Right forelimb (tissue), 1 donor: Measurements from ENCODE around the gene RPS2.
A peak's percentile ranks its signal among the peaks of the same experiment; 100 is the strongest.
"Not testable (repeated sequence)": the region's sequence is repeated elsewhere in the genome, so short reads cannot be mapped to it uniquely, and the experiment has no call there.

Source experiments
- DNase-seq: peaks from one replicate; pipeline ENCODE4 v3.0.0-alpha.2; 2018

The RPS2 gene

GRCh38 chr16:1964506-1965395, at the start of gene RPS2:
RPS2 (minus strand) TSS chr16:1964826; CDS start chr16:1964625, 201 bp downstream.
- peak; percentile 99 for DNase-seq

GRCh38 chr16:2013527-2013926, 48.9 kb upstream of the RPS2 start:
- no peak for DNase-seq

DNA sequence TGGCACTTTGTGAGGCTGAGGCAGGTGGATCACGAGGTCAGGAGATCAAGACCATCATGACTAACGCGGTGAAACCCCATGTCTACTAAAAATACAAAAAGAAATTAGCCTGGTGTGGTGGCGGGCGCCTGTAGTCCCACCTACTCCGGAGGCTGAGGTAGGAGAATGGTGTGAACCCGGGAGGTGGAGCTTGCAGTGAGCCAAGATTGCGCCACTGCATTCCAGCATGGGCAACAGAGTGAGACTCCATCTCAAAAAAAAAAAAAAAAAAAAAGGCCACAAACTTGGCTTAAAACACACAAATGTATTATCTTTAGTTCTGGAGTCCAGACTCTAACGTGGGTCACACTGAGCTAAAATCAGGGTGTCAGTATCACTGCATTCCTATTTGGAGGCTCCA, 47.1 kb upstream of the RPS2 start:
- DNase-seq, result not testable (repeated sequence)

DNA sequence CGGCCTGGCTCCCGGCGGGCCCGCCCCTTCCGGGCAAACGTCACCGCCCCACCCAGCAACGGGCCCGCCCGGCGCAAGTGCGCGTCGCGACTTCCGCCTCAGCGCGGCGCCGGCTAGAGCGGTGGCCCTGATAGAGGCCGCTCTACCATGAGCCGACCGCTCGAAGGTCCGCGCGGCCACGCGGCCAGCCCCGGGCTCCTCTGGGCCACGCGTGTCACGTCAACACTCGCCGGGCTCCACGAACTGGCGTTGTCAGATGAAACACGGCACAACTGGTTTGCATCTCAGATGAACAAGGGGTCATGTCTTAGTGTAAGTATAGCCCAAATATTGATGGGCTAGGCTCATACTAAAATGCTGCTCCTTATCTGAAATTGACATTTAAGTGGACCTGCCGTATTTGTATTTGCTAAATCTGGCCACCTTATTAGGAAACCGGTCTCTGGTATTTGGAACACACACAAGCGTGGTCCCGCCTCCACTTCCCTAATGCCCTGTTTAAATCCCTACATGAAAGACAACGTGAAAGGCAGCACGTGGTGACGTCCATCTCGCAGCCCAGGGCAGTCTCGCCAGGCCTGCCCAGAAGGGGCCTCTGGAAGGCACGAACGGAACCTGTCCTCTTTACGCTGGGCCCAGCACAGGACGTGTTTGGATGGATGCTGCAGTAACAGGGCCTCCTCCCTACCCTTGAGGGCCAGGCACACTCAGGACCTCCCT, 45.3 kb upstream of the RPS2 start, which contains the start of gene ZNF598:
ZNF598 (minus strand) TSS at position 31 of the 720 bp plus-strand sequence.
- DNase-seq, result peak; percentile 89

DNA sequence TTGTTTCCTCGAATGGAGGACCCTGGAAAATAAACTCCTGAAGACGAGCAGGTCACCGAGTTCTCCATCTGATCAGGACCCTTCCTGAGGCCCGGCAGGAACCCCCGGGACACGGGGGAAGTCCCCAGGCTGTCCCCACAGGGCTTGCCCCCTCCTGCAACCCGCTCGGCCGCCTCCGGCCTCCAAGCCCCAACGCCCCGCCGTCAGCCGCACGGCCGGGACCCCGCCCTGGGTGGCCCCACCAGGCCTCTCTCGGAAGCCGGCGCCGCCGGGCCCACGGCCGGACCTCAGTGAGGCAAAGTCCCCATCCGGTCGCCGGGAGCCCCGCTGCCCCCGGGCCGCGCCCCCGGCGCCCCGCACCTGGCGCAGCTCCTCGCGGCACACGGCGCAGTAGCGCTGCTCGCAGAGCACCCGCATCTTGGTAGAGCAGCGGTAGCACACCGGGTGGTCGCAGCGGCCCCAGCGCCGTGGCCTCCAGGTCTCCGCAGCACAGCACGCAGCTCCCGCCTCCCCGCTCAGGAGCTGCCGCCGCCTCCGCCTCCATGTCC, 44.6 kb upstream of the RPS2 start:
- no peak for DNase-seq

GRCh38 chr16:2008631-2009163, 44.1 kb upstream of the RPS2 start:
- DNase-seq, result no peak

DNA sequence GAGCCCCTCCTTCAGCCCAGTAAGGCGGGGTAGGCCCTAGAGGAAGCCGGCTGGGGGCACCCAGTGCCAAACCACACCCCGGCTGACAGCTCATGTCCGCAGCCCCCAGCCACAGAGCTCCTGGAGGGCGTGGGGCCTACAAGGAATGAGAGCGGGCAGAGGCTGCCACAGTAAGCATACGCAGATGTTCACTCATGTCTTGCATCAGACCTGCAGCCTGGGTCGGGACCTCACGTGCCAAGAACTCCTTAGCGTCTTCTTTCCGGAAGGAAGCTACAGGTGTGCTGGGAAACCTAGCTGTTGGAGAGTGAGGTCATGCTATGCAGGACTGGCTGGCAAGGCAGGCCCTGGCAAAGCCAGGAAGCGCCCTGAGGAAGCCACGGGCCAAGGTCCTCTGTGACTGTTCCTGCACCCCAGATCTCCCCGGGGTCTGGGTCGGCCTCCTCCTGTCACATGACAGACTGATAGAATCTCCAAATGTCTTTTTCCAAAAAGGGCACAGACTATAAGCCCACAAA, 43.4 kb upstream of the RPS2 start:
- no peak for DNase-seq

DNA sequence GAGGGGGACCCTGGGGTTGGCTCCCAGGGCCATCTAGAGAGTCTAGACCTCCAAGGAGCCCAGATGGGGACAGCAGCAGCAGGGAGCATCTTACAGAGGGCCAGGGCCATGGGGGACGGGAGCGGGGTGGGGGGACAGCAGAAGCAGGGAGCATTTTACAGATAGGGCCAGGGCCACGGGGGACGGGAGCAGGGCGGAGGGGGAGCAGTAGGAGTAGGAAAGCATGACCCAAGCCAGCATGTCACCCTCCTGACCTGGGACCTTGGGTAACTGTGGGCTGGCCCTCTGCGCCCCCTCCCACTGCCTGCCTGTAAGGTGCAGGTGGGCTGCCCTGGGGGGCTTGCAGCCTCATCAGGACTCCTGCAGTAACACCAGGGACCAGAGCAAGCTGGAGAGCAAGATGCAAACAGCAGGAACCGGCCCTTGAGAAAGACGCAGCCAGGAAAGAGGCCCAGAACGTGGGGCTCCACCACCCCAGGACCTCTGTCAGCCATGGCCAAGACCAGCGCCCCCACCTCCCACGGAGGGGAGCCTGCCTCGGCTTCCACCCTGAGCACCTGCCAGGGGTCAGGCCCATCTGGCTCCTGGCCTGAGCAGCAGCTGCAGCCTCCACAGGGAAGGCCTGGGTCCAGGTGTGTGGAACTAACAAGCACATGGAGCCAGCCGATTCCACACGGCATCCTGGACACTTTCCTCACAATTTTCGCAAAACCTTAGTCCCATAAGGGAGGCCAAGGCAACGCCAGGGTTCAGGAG, 42.6 kb upstream of the RPS2 start:
- DNase-seq, result no peak

GRCh38 chr16:2006317-2006716, 41.7 kb upstream of the RPS2 start:
- DNase-seq, result no peak

GRCh38 chr16:2005646-2006045, 41.0 kb upstream of the RPS2 start:
- DNase-seq, result no peak

- DNase-seq, result no peak
These were observed 40.3 kb upstream of the RPS2 start for GRCh38 chr16:2004795-2005517.

DNA sequence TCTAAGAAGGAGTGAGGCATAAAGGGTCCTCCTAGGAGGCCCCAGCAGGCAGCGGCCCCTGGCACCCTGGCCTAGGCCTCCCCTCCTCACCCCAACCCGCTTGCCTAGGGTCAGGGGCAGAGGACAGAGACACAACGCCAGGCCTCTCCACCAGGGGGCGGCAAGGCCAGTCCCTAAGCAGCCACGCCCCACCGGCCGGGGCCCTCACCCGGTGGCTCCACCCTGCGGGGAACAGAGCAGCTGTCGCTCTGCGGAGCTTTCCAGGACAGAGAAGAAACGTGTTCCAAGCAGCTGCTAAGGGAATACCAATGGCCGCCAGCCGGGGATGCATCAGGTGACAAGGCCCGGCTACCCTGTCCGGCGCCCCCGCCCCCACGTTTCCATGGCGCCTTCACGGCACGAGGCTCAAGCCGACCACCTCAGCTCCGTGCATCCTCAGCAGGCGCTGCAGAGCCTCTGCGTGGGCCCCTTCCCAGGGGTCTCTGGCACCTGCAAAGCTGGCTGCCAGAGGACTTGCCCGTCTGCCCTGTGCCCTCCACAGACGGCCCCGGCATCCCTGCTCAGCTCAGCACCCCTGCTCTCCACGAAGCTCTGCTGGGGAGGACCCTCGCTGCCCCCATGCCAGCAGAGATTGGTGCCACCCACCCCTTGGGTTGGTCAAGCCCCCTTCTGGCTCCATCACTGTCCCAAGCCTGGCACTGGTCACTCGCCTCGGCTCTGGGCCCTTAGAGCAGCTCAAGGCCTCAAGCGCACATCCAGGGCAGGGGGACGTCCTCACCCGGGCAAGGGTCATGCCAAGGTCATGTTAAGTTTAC, 39.4 kb upstream of the RPS2 start:
- DNase-seq, result peak; percentile 91

DNA sequence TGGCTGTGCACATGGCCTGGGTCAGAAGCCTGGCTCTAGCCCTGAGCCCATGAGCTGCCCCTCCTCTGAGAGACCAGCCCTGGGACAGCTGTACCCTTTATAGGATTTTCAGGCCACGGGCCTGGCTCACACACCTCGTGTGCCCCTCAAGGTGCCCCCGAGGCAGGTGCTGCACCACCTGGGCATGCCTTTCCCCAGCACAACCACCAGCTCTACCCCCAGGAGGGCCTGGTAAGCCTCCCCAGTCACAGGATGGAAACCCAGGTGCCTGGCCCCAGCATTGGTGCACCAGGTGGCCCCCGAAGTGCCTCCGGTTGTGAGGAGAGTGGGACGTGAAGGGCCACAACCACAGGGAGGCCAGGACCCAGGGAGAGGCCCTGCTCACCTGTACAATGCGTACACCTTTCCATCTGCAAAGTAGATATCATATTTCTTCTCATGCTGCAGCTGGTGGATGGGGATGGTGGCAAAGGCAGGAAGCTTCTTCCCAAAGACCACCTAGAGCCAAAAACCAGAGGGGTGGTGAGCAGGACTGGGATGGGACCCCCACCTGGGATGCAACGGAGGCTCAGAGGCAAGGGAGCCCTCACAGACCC, 38.7 kb upstream of the RPS2 start:
- DNase-seq, result no peak

DNA sequence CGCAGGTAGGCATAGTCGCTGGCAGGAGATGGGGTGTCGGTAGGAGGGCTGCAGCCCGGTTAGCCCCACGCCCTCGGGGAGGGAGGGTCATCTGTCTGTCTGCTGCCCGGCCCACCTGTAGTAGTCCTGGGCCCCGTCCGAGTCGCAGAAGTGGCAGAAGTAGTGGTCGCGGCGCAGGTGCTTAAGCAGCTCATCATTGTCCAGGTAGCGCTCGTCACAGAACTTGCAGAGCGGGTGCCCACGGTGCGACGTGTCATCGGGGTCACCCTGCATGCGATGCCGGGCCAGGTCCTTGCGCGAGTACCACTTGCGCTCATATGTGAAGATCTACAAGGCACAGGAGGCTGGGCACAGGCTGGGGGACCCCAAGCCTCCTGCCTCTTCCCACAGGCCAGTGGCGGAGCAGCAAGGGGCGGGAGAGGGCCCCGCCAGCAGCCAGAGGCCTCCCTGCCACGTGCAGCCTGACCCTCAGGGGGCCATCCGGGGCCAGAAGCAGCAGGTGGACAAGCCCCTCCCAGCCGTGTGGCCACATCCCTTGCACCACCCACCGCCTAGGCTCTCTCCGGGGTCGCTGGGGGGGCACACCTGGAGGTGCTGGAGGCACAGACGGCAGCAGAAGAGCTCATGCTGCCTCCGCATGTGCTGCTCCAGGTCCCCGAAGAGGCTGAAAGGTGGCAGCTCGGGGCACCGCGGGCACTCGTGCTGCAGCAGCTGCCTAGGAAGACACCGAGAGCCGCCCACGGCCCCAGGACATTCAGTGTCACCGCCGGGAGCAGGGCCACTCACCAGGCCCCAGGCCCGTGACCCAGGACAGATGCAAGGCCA, 38.0 kb upstream of the RPS2 start:
- DNase-seq, result no peak

GRCh38 chr16:2001456-2002355, 37.1 kb upstream of the RPS2 start:
- no peak for DNase-seq

DNA sequence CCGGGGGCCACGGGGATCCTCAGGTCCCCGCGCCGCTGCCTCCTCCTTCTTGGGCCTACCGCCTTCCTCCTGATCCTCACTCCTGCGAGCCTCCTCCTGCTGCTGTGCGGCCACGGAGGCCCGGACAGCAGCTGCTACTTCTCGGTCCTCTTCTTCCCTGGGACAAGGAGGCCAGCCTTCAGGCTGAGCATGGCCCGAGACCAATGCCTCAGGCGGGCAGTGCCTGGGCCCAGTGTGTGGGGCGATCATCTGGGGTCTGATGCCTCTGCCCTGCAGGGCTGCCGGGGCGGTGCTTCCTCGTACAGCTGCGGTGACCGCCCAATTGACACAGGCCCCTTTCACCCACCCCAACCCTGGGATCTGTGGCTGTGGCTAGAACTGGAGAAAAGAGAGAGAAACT, 36.4 kb upstream of the RPS2 start:
- no peak for DNase-seq

DNA sequence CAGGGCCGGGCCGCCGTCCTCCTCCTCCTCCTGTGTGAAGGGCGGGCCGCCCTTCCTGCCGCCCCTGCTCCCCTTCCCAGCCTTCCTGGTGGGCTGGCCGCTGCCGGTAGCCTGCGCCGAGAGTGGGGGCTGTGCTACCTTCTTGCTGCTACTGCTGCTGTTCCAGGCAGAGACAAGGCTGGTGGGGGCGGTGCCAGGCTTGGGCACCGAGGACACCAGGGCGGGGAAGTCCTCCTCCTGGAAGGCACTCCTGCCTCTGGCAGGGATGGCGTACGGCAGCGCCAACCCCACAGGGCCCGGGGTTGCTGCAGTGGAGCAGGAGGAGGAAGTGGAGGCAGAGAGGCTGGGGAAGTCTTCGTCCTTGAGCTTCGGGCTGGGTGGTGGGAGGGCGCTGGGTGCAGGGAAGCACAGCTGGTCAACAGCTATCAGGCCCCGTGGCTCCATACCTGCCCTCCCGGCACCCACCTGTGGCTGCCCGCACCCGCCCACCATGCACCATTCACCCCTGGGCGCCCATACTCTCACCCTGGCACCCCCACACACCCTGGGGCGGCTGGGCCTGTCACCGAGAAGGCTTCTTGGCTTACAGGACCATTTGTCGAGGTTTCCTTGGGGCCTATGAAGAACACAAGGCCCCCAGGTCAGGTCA, 35.4 kb upstream of the RPS2 start:
- DNase-seq, result no peak
